ENCODE measurements around the gene TDP2. TPM values are rescaled to one million over a fixed set of nuclear protein-coding genes. Genes with fewer than 3 reads are reported as not detected.
A peak's percentile ranks its signal among the peaks of the same experiment; 100 is the strongest.
"Not testable (repeated sequence)": the region's sequence is repeated elsewhere in the genome, so short reads cannot be mapped to it uniquely, and the experiment has no call there.

The TDP2 gene
- total RNA-seq, 1 donor: 27.9 TPM

DNA sequence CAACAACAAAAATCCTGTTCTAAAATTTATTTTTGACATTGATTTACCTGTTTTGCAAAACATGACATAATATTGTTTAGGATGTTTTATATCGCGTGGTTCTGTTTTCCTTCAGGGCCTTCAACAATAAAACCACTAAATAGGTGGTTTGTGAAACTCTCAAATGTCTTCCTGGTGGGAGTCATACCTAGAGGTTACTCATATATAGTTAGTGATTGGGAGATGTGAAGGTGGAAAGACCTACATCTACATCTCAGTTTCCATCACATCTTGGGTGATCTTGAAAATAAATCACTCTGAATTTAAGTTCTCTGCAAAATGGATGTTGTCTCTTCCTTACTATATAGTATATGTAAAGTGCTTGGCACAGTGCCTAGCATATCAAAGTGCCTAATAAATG is 29.4 kb upstream of the TDP2 start:
- H3K4me3 ChIP-seq (ENCODE audit: insufficient read depth, low read length): no peak overlapping the region
- no peak overlapping the region for H2AFZ ChIP-seq (ENCODE audit: low read length)
- no peaks in the 10 kb centered on the region for H3K27me3 ChIP-seq (ENCODE audit: insufficient read depth, low read length)
- peaks cover 12% of the 10 kb centered on the region for H3K4me1 ChIP-seq (ENCODE audit: insufficient read depth, low read length)
- H3K27ac ChIP-seq (ENCODE audit: low read depth, low read length): no peak overlapping the region
- no peaks in the 10 kb centered on the region for H3K9me3 ChIP-seq (ENCODE audit: low read depth, low read length)
- H4K20me1 ChIP-seq (ENCODE audit: insufficient read depth, low read length): peaks cover 8% of the 10 kb centered on the region
- TF ChIP-seq CTCF (IDR thresholded peaks at IDR 0.05; ENCODE audit: extremely low read depth, low read depth, low read length): no peak
- H3K36me3 ChIP-seq (ENCODE audit: insufficient read depth, low read length): no peaks in the 10 kb centered on the region
- no peak for DNase-seq (ENCODE audit: insufficient read length, low spot score, missing footprints)
- H3K4me2 ChIP-seq (ENCODE audit: insufficient read depth, low read length): no peak overlapping the region
- H3K79me2 ChIP-seq (ENCODE audit: insufficient read depth, low read length): no peaks in the 10 kb centered on the region

DNA sequence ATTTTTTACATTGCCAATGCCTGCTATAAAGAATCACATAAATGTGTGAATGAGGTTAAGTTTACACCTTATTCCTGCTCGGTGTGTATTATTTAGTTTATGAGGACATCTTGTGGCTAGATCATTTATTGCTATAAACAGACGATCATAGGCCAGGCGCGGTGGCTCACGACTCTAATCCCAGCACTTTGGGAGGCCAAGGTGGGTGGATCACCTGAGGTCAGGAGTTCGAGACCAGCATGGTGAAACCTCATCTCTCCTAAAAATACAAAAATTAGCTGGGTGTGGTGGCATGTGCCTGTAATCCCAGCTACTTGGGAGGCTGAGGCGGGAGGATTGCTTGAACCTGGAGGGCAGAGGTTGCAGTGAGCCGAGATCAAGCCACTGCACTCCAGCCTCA is 28.9 kb upstream of the TDP2 start:
- not testable (repeated sequence) for H4K20me1 ChIP-seq (ENCODE audit: insufficient read depth, low read length); H3K4me2 ChIP-seq (ENCODE audit: insufficient read depth, low read length); H3K27me3 ChIP-seq (ENCODE audit: insufficient read depth, low read length); H3K36me3 ChIP-seq (ENCODE audit: insufficient read depth, low read length); H3K27ac ChIP-seq (ENCODE audit: low read depth, low read length); H3K9me3 ChIP-seq (ENCODE audit: low read depth, low read length); H2AFZ ChIP-seq (ENCODE audit: low read length); H3K79me2 ChIP-seq (ENCODE audit: insufficient read depth, low read length); H3K4me3 ChIP-seq (ENCODE audit: insufficient read depth, low read length); DNase-seq (ENCODE audit: insufficient read length, low spot score, missing footprints)
- H3K4me1 ChIP-seq (ENCODE audit: insufficient read depth, low read length): peaks cover 13% of the 10 kb centered on the region
- peak; percentile 41 for TF ChIP-seq CTCF (IDR thresholded peaks at IDR 0.05; ENCODE audit: extremely low read depth, low read depth, low read length)

GRCh38 chr6:24694198-24694597 is 27.5 kb upstream of the TDP2 start:
- Histone ChIP-seq H2AFZ (ENCODE audit: low read length) (no peak overlapping the region), H3K4me1 (ENCODE audit: insufficient read depth, low read length) (peaks cover 12% of the 10 kb centered on the region), H3K27ac (ENCODE audit: low read depth, low read length) (no peak overlapping the region), H3K4me2 (ENCODE audit: insufficient read depth, low read length) (no peak overlapping the region), H4K20me1 (ENCODE audit: insufficient read depth, low read length) (peaks cover 6% of the 10 kb centered on the region), H3K36me3 (ENCODE audit: insufficient read depth, low read length) (no peaks in the 10 kb centered on the region), H3K4me3 (ENCODE audit: insufficient read depth, low read length) (no peak overlapping the region), H3K79me2 (ENCODE audit: insufficient read depth, low read length) (no peaks in the 10 kb centered on the region), H3K27me3 (ENCODE audit: insufficient read depth, low read length) (no peaks in the 10 kb centered on the region), H3K9me3 (ENCODE audit: low read depth, low read length) (no peaks in the 10 kb centered on the region)
- DNase-seq (ENCODE audit: insufficient read length, low spot score, missing footprints): no peak
- TF ChIP-seq CTCF (IDR thresholded peaks at IDR 0.05; ENCODE audit: extremely low read depth, low read depth, low read length): no peak

- Histone ChIP-seq H3K9me3 (ENCODE audit: low read depth, low read length) (no peaks in the 10 kb centered on the region), H3K4me2 (ENCODE audit: insufficient read depth, low read length) (no peak overlapping the region), H3K36me3 (ENCODE audit: insufficient read depth, low read length) (no peaks in the 10 kb centered on the region), H2AFZ (ENCODE audit: low read length) (no peak overlapping the region), H3K27ac (ENCODE audit: low read depth, low read length) (no peak overlapping the region), H4K20me1 (ENCODE audit: insufficient read depth, low read length) (peaks cover 6% of the 10 kb centered on the region), H3K4me3 (ENCODE audit: insufficient read depth, low read length) (no peak overlapping the region), H3K79me2 (ENCODE audit: insufficient read depth, low read length) (no peaks in the 10 kb centered on the region), H3K4me1 (ENCODE audit: insufficient read depth, low read length) (peaks cover 12% of the 10 kb centered on the region), H3K27me3 (ENCODE audit: insufficient read depth, low read length) (no peaks in the 10 kb centered on the region)
- no peak for DNase-seq (ENCODE audit: insufficient read length, low spot score, missing footprints)
- TF ChIP-seq CTCF (IDR thresholded peaks at IDR 0.05; ENCODE audit: extremely low read depth, low read depth, low read length): no peak
Measured at GRCh38 chr6:24692848-24693592, 26.3 kb upstream of the TDP2 start.

Measured in osteoblast (primary cell).